Forelimb muscle (tissue), 1 donor: ENCODE data around the gene MRPL44. TPM values are rescaled to one million over a fixed set of nuclear protein-coding genes. Genes with fewer than 3 reads are reported as not detected.
"Not testable (repeated sequence)": the region's sequence is repeated elsewhere in the genome, so short reads cannot be mapped to it uniquely, and the experiment has no call there.

Experiments used
- DNase-seq: peaks from one replicate; pipeline ENCODE4 v3.0.0-alpha.2; 2013; ENCODE audit warnings: low read depth
- polyA plus RNA-seq: library from polyadenylated mRNA; unstranded; fragments of 120-200 nt; gene quantifications from one replicate; pipeline ENCODE4 v1.2.1, GENCODE V29; 2013; ENCODE audit not compliant: insufficient read length

Gene MRPL44
- polyA plus RNA-seq, 1 donor, result 25.7 TPM

DNA sequence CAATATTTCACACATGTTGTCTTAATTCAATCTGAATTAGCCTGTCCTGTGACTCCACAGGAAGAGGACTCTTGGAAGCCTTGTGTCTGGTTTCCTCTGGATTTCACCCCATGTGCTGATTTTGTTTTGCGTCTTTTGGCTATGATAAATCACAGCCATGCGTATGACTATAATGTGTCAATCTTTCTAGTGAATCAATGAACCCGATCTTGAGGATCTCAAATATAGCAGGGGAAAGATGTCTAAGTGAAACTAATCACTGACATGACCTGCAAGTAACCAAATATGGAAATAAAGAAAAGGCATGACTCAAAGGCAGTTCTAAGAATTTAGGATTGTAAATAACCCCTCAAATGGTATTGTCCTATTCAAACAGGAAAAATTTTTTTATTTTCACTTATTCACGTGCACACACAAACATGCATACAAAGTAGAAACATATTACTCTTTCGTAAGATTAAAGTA is 20.4 kb upstream of the MRPL44 start:
- DNase-seq, result no peak

GRCh38 chr2:223937535-223937934 is 19.7 kb upstream of the MRPL44 start:
- DNase-seq, result no peak

- DNase-seq, result not testable (repeated sequence)
Measured at GRCh38 chr2:223939438-223939837, 17.8 kb upstream of the MRPL44 start.

- no peak for DNase-seq
Measured at GRCh38 chr2:223941579-223942277, 15.5 kb upstream of the MRPL44 start.

DNA sequence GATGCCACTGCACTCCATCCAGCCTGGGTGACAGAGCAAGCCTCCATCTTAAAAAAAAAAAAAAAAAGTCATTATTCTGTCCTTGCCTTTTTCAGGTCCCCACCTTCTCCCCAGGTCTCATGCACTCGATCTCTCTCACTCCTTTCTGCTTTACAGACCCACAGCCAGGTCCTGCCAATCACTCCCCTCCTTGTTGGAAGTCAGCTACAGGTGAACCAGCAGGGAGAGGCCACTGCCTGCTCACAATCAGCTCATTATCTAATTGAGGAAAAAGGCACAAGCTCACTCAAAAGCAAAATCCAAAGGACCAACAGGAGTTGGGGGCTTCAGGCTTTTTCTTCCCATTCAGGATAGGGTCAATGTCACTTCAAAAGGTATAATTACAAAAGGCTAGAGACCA is 14.1 kb upstream of the MRPL44 start:
- DNase-seq, result no peak

DNA sequence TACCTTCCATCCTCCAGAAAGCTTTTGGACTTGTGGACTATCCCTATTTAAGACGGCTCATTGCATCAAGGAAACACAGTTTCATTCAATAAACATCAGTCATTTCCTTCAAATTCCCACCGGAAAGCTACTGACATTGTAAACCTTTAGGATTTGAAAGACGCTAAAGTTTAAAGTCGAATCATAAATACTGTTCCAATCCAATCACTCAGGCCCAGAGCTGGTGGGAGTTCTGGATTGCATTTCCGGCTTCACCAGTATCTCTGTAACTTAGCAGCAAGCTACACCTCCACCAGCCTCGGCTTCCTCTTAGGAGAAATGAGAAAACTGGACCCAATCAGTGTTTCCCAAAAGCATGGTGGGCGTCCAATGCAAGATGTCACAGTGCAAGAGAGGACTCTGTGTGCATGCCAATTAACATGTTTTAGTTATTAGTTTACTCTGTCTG is 13.7 kb upstream of the MRPL44 start:
- DNase-seq, result no peak

DNA sequence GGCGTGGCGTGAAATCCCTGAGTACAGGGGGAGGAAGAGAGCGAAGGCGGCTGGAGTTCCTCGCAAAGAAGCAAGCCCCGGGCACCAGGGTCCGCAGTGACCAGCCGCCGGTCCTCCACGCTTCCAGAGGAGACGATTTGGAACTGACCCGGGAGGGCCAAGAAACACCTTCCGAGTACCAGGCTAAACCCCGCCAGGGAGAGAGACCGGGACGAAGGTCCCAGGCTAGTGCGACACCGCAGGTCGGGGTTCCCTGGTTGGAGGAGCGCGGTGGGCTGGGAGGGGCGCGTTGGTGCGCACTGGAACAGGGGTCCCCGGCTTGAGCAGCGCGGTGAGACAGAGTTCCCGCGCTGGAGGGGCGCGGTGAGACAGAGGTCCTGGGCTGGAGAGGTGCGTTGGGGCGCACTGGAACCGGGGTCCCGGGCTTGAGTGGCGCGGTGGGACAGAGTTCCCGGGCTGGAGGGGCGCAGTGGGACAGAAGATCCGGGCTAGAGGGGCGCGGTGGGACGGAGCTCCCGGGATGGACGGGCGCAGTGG is 13.0 kb upstream of the MRPL44 start:
- no peak for DNase-seq

DNA sequence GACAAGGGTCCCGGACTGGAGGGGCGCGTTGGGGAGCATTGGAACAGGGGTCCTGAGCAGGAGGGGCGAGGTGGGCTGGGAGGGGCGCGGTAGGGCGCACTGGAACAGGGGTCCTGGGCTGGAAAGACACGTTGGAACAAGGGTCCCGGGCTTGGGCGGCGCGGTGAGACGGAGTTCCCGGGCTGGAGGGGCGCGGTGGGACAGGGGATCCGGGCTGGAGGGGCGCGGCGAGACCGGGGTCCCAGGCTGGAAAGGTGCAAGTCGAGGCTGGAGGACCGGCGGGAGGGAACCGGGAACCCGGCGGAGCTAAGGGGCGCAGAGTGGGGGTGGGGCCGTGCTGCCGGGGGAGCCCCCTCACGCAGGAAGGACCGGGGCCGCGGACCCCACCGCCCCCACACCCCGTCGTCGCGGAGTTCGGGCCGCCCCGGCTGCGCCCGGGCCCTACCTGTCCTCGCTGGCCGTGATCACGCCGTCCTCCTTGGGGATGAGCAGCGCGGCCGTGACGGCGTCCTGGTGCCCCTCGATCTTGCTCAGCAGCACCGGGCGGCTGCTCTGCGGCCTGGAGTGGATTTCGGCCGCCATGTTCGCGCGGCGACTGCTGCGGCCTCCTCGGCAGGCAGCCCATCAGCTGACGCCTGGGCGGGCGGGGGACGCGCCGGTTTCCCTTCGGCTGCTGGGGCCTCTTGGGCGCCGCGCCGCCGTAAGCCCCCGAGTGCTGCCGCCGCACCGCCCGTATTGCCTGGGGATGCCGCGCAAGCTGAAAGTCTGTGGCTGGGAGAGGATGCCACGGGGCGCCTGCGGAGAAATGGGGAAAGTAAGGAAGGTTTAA is 12.3 kb upstream of the MRPL44 start, which contains the start of gene WDFY1:
TSS of gene WDFY1 (minus strand) at position 633 of the 829 bp plus-strand sequence. CDS start at position 582, 51 bp downstream.
- peak; percentile 51 for DNase-seq

DNA sequence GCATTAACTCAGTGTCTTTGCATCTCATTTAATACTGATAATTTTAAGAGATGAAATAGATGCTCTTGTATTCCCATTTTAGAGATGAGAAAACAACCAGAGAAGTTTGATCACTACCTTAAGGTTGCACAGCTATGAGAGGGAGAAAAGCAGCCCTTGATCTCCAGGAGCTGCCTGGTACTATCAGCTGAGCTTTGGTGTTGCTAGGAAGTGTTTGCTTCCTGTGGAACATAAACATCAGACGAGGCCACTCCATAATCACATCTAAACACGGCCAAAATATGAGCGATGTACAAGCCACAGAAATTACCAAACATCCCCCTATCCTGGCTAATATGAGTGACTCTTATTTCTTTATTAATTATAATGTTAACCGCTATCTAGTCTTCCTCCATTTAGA is 11.5 kb upstream of the MRPL44 start:
- no peak for DNase-seq

DNA sequence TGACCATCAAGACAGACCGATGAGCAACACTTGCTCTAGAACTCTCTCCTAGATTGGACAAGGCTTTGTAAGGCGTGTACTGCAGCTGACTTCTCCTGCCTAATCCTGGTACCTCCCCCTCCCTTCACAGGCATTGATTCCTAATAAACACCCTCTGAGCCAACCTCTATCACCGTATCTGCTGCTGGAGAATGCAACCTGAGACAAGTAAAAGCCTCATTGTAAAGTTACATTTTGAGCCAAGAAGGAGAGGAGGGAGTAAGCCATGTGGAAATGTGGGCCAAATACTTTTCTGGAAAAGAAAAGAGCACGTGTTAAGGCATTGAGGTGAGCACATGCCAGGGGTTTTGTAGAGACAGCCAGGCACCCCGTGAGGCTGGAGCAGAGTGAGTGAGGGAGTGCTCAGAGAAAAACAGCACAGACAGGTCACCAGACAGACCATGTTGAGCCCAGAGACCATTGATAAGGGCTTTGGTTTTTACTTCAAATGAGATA is 9.5 kb upstream of the MRPL44 start:
- DNase-seq, result no peak

- DNase-seq, result no peak
Measured at GRCh38 chr2:223949241-223949840, 7.9 kb upstream of the MRPL44 start.

- no peak for DNase-seq
Measured at GRCh38 chr2:223950448-223951347, 6.6 kb upstream of the MRPL44 start.

- DNase-seq, result no peak
Measured at GRCh38 chr2:223952280-223952968, 4.8 kb upstream of the MRPL44 start.

DNA sequence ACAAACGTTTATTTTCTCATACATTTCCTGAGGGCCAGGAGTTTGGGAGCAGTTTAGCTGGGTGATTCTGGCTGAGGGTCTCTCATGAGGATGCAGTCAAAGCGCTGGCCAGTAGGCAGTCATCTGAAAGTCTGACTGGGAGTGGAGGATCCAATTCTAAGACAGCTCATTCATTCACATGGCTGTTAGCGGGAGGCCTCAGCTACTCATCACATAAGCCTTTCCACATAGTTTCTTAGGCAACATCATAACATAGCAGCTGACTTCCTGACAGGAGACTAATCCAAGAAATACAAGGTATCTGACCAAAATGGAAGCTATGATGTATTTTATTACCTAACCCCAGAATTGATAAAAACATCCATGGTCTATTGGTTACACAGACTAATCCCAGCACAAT is 2.9 kb upstream of the MRPL44 start:
- DNase-seq, result no peak

DNA sequence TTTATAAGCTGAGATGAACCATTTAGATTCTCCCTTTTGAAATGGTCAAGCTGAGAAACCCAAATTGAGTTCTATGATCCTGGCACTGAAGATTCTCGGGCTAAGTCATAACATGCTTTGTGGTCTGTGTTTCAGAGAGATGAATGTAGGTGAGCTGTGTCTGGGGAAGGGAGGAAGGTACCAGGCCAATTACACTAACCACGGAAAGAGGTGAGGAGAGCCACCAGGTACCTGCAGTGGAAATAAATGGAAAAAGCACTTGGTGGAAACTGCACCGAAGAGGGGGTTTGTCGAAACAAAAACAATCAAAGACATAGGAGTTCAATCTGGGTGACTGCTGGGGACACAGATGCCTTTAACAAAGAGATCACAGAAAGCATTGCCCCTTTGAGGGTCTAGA is 963 bp upstream of the MRPL44 start:
- DNase-seq, result no peak

DNA sequence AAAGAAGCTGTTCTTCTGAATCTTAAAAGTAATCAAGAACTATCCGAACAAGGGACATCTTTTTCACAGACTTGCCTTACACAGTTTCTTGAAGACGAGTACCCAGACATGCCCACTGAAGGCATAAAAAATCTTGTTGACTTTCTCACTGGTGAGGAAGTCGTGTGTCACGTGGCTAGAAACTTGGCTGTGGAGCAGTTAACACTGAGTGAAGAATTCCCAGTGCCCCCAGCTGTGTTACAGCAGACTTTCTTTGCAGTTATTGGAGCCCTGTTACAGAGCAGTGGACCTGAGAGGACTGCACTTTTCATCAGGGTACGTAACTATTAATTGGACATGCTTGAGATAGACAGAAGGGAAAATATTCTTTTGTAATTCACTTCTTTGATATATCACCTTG is 2.4 kb downstream of the MRPL44 start:
- DNase-seq, result no peak

- no peak for DNase-seq
Measured at GRCh38 chr2:223967981-223968380, 10.7 kb downstream of the MRPL44 start.

- no peak for DNase-seq
Measured at GRCh38 chr2:223969315-223969714, 12.1 kb downstream of the MRPL44 start.

DNA sequence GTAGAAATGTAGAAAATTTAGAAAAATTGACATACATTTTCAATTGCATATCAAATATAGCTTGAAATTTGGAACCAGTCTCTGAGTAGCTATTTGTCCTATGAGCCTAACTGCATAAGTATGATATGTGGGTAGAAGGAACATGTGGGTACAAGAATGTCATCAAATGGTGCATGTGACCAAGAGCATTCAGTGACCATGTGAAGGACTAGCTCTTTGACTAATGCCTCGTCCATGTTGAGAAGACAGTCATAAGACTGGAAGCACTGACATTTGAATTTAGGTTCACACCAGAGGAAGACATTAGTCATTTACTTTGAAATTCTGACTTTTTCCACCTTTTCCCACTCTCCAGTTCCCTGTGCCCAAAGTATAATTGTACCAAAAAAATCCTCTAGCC is 12.6 kb downstream of the MRPL44 start:
- DNase-seq, result no peak
